Muscle layer of duodenum (tissue), 2 donors: ENCODE results near the gene SMPX.

Experiments
- H3K27ac ChIP-seq: one replicate; pipeline ENCODE4 v1.7.0; 2013; ENCODE audit warnings: mild to moderate bottlenecking, low read length
- H3K27me3 ChIP-seq: one replicate; pipeline ENCODE4 v1.7.0; 2013; ENCODE audit warnings: low read depth, mild to moderate bottlenecking, control low read depth, low read length
- H3K36me3 ChIP-seq, 2 donors: one replicate each; pipeline ENCODE4 v1.7.0; 2013; ENCODE audit warnings: low read length in 2 of 2, control low read depth in 1 of 2, mild to moderate bottlenecking in 1 of 2; ENCODE audit not compliant: insufficient read depth in 2 of 2, control insufficient read depth in 1 of 2
- H3K4me1 ChIP-seq, 2 donors: one replicate each; pipeline ENCODE4 v1.7.0; 2013; ENCODE audit warnings: low read length in 2 of 2, mild to moderate bottlenecking in 2 of 2, control low read depth in 1 of 2, moderate library complexity in 1 of 2; ENCODE audit not compliant: insufficient read depth in 2 of 2, control insufficient read depth in 1 of 2
- H3K4me3 ChIP-seq, 2 donors: one replicate each; pipeline ENCODE4 v1.7.0; 2013; ENCODE audit warnings: low read length in 2 of 2, low read depth in 1 of 2, mild to moderate bottlenecking in 1 of 2
- H3K9me3 ChIP-seq, 2 donors: one replicate each; pipeline ENCODE4 v1.7.0; 2013; ENCODE audit warnings: low read length in 2 of 2, control low read depth in 1 of 2, mild to moderate bottlenecking in 1 of 2; ENCODE audit not compliant: control insufficient read depth in 1 of 2
- donor health status: healthy.

SMPX gene

GRCh38 chrX:21728276-21728968, 29.5 kb downstream of the SMPX start:
- no peaks in the 10 kb centered on the region for H3K36me3 ChIP-seq

GRCh38 chrX:21725916-21726315, 32.0 kb downstream of the SMPX start:
- Histone ChIP-seq H3K4me3 (no peak overlapping the region), H3K27ac (no peak overlapping the region), H3K9me3 (no peaks in the 10 kb centered on the region), H3K36me3 (no peaks in the 10 kb centered on the region), H3K27me3 (no peaks in the 10 kb centered on the region), H3K4me1 (peaks cover 0 to 8% of the 10 kb centered on the region in 2 donors)

More at GRCh38 chrX:21728276-21728968, 29.5 kb downstream of the SMPX start:
- no peaks in the 10 kb centered on the region for H3K9me3 ChIP-seq
- H3K4me1 ChIP-seq, result peaks cover 0 to 8% of the 10 kb centered on the region in 2 donors
- no peak overlapping the region for H3K4me3 ChIP-seq
- H3K27me3 ChIP-seq, result no peaks in the 10 kb centered on the region
- no peak overlapping the region for H3K27ac ChIP-seq

- Histone ChIP-seq H3K27ac (no peak overlapping the region), H3K4me3 (no peak overlapping the region), H3K4me1 (peaks cover 0 to 8% of the 10 kb centered on the region in 2 donors), H3K27me3 (no peaks in the 10 kb centered on the region), H3K9me3 (no peaks in the 10 kb centered on the region), H3K36me3 (no peaks in the 10 kb centered on the region)
Measured at GRCh38 chrX:21725496-21725895, 32.4 kb downstream of the SMPX start.

- H3K9me3 ChIP-seq, result no peaks in the 10 kb centered on the region
- H3K27ac ChIP-seq, result no peak overlapping the region
- peaks cover 0 to 8% of the 10 kb centered on the region in 2 donors for H3K4me1 ChIP-seq
- no peaks in the 10 kb centered on the region for H3K36me3 ChIP-seq
- H3K27me3 ChIP-seq, result no peaks in the 10 kb centered on the region
- H3K4me3 ChIP-seq, result no peak overlapping the region
Measured at GRCh38 chrX:21723814-21724213, 34.1 kb downstream of the SMPX start.

- Histone ChIP-seq H3K9me3 (no peaks in the 10 kb centered on the region), H3K27ac (no peak overlapping the region), H3K4me3 (no peak overlapping the region), H3K4me1 (peaks cover 0 to 3% of the 10 kb centered on the region in 2 donors), H3K36me3 (no peaks in the 10 kb centered on the region), H3K27me3 (no peaks in the 10 kb centered on the region)
Measured at GRCh38 chrX:21723084-21723483, 34.8 kb downstream of the SMPX start.

GRCh38 chrX:21721195-21721594, 36.7 kb downstream of the SMPX start:
- Histone ChIP-seq H3K27ac (no peak overlapping the region), H3K36me3 (no peaks in the 10 kb centered on the region), H3K4me3 (no peak overlapping the region), H3K27me3 (no peaks in the 10 kb centered on the region), H3K4me1 (no peaks in the 10 kb centered on the region), H3K9me3 (no peaks in the 10 kb centered on the region)

- Histone ChIP-seq H3K36me3 (no peaks in the 10 kb centered on the region), H3K4me1 (no peaks in the 10 kb centered on the region), H3K9me3 (no peaks in the 10 kb centered on the region), H3K27me3 (no peaks in the 10 kb centered on the region), H3K27ac (no peak overlapping the region), H3K4me3 (no peak overlapping the region)
Measured at GRCh38 chrX:21718575-21718974, 39.3 kb downstream of the SMPX start.

- Histone ChIP-seq H3K4me3 (no peak overlapping the region), H3K9me3 (no peaks in the 10 kb centered on the region), H3K27me3 (no peaks in the 10 kb centered on the region), H3K27ac (no peak overlapping the region), H3K36me3 (no peaks in the 10 kb centered on the region), H3K4me1 (no peaks in the 10 kb centered on the region)
Measured at GRCh38 chrX:21717802-21718201, 40.1 kb downstream of the SMPX start.

GRCh38 chrX:21715825-21716224, 42.1 kb downstream of the SMPX start:
- Histone ChIP-seq H3K27ac (no peak overlapping the region), H3K9me3 (no peaks in the 10 kb centered on the region), H3K36me3 (no peaks in the 10 kb centered on the region), H3K27me3 (no peaks in the 10 kb centered on the region), H3K4me1 (no peaks in the 10 kb centered on the region), H3K4me3 (no peak overlapping the region)

- H3K9me3 ChIP-seq, result no peaks in the 10 kb centered on the region
- H3K27ac ChIP-seq, result no peak overlapping the region
- no peak overlapping the region for H3K4me3 ChIP-seq
- H3K4me1 ChIP-seq, result no peaks in the 10 kb centered on the region
- no peaks in the 10 kb centered on the region for H3K36me3 ChIP-seq
- H3K27me3 ChIP-seq, result no peaks in the 10 kb centered on the region
Measured at GRCh38 chrX:21715337-21715736, 42.6 kb downstream of the SMPX start.

GRCh38 chrX:21711848-21712197, 46.1 kb downstream of the SMPX start:
- Histone ChIP-seq H3K27ac (no peak overlapping the region), H3K36me3 (no peaks in the 10 kb centered on the region), H3K27me3 (no peaks in the 10 kb centered on the region), H3K9me3 (no peaks in the 10 kb centered on the region), H3K4me1 (no peaks in the 10 kb centered on the region), H3K4me3 (no peak overlapping the region)
